Measurements from ENCODE around the gene SRSF9. TPM values are rescaled to one million over a fixed set of nuclear protein-coding genes. Genes with fewer than 3 reads are reported as not detected.

The SRSF9 gene
- total RNA-seq, 1 donor: 192 TPM

GRCh38 chr12:120498870-120499515, 29.4 kb upstream of the SRSF9 start:
- H3K4me3 ChIP-seq (ENCODE audit: low read depth, low read length): no peak overlapping the region
- no peak for DNase-seq (ENCODE audit: low read depth)

GRCh38 chr12:120497524-120498150, 28.1 kb upstream of the SRSF9 start:
- DNase-seq (ENCODE audit: low read depth): peak; percentile 19
- TF ChIP-seq CTCF (IDR thresholded peaks at IDR 0.05; ENCODE audit: insufficient read depth, low read depth, low read length): no peak
- H3K4me3 ChIP-seq (ENCODE audit: low read depth, low read length): peak overlapping the region; percentile 99

More at GRCh38 chr12:120498870-120499515, 29.4 kb upstream of the SRSF9 start:
- TF ChIP-seq CTCF (IDR thresholded peaks at IDR 0.05; ENCODE audit: insufficient read depth, low read depth, low read length): no peak

- peak; percentile 9 for TF ChIP-seq CTCF (IDR thresholded peaks at IDR 0.05; ENCODE audit: insufficient read depth, low read depth, low read length)
- DNase-seq (ENCODE audit: low read depth): peak; percentile 61
- H3K4me3 ChIP-seq (ENCODE audit: low read depth, low read length): peak overlapping the region; percentile 99
Measured at GRCh38 chr12:120496413-120497340, 27.1 kb upstream of the SRSF9 start.

GRCh38 chr12:120495731-120496412, 26.3 kb upstream of the SRSF9 start, which contains the start of gene DYNLL1:
DYNLL1 (plus strand) TSS chr12:120496113; CDS start chr12:120496422, 309 bp downstream.
- DNase-seq (ENCODE audit: low read depth): peak; percentile 96
- H3K4me3 ChIP-seq (ENCODE audit: low read depth, low read length): peak within 1 kb of the TSS; percentile 99
- TF ChIP-seq CTCF (IDR thresholded peaks at IDR 0.05; ENCODE audit: insufficient read depth, low read depth, low read length): no peak

- TF ChIP-seq CTCF (IDR thresholded peaks at IDR 0.05; ENCODE audit: insufficient read depth, low read depth, low read length): no peak
- H3K4me3 ChIP-seq (ENCODE audit: low read depth, low read length): peak overlapping the region; percentile 99
- peak; percentile 8 for DNase-seq (ENCODE audit: low read depth)
Measured at GRCh38 chr12:120495186-120495730, 25.7 kb upstream of the SRSF9 start.
